CD4-positive, alpha-beta T cell treated with Interleukin-17A for 4 hours (primary cell): ENCODE results near the gene CCDC9B.

Experiments used
- DNase-seq: peaks from one replicate; pipeline ENCODE4 v3.0.0-alpha.2; 2020; ENCODE audit warnings: mixed read lengths

Gene CCDC9B

DNA sequence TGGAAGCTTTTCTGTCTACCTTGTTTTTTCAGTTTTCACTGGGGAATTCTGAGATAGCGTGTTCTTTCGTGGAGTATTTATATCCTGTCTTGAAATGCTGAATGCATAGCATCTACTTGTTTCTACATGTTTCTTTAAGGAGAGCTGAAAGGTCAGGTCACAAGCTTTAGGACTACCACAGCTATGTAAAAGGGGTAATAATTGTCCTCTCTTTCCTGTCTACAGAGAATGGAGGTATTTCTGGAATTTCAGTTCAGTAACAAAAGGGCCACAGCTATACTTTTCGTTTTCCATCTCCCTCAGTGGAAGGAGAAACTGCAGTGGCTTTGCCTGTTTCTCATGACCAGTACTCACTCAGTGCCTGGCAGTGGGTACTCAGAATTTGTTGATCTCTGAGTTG lies 12.6 kb downstream of the CCDC9B start:
- DNase-seq = no peak

DNA sequence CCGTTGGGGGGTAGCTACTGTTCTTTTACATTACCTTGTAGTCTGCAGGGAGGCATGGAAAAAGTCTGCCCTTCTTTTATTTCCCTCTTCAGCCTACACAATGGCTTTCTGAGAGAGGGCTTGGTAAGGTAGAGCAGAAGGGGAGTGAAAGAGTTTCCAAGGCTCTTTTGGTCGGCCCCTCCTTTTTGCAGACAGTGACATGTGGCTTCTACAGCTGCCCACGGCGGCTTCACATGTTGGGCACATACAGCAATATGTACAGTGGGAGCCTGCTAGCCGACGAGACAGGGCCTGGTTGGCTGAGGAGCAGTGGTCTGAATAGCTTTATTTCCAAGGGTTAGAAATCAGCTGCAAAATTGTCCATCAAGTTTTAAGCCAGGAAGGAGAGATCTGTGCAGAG lies 13.3 kb downstream of the CCDC9B start:
- DNase-seq = no peak

DNA sequence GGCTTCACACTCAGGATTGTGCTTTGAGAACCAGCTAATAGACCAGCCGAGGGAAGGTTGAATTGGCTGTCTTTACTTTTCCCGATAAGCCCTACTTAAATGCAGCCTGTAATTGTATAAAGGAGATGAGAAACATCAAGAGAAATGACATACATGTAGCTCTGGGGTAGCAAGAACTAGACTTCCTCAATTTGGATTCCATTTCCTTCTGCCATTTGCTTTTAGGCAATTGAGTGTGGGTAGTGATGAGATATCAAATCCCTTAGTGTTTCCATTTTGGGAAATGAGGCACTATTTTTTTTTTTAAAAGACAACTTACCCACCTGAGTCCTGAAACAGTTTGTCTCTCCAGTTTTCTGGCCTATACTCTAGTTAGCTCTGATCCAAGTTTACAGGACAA lies 15.0 kb downstream of the CCDC9B start:
- no peak for DNase-seq

DNA sequence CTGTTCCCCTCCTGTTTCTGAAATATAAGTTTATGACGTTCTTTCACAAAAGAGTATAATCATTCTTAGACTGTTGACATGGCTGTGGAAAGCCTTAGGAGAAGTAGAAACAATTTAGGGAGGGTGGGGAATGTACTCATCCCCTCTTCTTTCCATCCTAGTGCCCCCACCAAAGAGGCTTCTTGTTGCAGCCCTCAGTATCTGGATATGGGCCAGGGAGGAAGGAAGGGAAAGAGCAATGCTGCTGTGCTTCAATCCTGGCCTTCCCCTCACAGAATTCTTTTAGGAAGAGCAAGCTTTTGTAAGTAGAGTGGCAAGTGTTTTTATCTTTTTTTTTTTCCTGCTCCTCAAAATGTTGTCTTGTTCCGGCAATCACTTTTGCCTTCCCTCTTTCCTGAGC lies 15.6 kb downstream of the CCDC9B start:
- no peak for DNase-seq

DNA sequence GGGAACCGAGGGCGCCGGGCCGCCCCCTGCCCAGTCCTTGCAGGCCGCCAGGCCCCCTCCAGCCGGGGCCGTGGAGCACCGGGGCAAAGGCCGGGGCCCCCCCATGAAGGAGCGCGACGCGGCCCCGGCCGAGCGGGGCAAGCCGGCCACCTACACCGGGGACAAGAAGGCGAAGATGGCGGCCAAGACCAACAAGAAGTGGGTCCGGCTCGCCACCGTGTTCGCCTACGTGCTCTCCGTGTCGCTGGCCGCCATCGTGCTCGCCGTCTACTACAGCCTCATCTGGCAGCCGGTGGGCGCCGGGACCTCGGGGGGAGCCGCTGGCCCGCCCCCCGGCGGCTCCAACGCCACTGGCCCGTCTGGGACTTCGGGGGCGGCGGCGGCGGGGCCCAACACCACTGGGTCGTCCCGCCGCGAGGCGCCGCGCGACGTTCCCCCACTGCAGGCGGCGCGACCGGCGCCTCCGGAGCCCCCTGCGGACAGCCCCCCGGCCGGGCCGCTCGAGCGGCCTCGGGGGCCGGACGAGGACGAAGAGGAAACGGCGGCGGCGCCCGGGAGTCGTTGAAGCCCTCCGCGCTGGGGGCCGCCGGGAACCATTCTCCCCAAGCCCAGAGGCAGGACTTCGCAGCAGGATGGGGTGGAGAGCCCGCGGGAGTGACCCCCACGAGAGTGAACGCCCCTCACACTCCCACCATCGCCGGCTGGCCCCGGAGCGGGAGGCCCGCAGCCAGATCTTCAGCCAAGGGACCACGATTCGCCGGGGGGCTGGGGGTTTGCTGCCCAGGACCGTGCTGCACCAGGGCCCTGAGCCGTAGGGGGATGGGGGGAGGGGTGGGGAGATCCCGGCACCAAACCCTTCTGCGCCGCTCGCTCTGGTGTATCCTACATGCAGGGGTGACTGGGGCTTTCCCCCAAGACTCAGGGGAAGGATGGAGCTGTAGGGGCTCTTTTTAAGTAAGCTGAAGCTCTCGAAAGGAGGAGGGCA lies 16.5 kb downstream of the CCDC9B start:
- peak; percentile 40 for DNase-seq

DNA sequence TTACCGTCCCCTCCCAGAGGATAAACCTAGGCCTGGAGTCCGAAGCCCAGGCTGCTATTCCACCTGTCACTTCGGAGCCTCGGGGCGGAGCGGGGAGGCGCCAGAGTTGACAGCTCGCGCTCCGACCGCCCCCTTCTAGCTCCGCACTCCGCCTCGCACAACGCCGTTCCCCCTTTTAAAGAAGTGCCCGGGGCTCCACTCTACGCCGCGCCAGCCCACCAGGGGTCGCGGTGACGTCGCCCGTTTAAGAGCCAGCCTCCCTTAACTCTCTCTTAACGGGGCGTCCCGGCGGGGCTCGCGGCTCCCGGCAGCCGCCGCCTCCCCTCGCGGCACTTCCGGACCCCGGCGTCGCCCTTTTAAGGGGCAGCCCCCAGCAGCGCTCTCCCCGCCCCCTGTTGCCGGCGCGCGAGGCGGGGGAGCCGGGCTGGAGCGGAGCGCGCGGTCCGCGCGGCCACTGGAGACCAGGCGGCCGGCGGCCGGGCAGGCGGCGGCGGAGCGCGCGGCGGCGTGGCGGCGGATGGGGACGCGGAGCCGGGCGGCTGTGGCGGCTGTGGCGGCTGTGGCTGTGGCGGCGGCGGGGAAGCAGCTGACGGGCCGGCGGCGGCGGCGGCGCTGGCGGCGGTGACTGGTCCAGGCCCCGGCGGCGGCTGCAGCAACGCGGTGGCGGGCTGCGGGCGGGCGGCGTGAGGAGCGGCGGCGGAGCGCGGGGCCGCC lies 17.3 kb downstream of the CCDC9B start, which contains the start of gene INAFM2:
TSS of gene INAFM2 (plus strand) at position 454 of the 714 bp plus-strand sequence. CDS start 364 bp downstream, outside the sequence.
- peak; percentile 93 for DNase-seq

DNA sequence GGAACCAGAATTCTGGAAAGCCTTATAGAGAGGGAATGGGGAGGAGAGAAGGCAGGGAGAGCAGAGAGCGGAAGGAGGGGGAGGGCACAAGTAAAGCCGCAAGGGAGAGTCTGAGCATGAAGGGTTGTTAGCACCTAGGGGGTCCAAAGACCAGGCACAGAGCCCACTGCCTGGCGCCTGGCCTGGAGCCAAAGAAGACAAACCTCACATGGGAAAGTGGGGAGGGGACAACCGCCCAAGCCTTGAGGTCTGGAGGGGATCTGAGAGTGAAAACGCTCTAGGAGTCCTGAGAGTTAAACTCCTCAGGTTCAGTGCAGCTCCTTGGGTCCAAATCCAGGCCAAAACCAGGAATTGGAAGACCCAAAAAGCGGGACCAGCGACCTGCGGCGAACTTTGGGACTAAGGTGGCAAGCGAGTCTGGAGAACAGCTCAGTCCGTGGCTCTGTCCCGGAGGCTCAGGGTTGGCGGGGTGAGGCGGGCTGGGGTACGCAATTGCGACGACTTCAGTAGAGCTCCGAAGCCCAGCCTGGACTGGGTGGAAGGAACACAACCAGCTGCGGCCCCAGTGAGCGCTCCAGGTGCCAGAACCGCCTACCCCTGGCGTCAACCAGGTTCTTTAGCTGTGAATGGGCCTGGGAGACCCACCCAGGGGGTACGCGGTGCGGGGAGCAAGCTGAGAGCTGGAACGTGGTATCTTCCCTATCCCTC lies 18.1 kb downstream of the CCDC9B start:
- no peak for DNase-seq

DNA sequence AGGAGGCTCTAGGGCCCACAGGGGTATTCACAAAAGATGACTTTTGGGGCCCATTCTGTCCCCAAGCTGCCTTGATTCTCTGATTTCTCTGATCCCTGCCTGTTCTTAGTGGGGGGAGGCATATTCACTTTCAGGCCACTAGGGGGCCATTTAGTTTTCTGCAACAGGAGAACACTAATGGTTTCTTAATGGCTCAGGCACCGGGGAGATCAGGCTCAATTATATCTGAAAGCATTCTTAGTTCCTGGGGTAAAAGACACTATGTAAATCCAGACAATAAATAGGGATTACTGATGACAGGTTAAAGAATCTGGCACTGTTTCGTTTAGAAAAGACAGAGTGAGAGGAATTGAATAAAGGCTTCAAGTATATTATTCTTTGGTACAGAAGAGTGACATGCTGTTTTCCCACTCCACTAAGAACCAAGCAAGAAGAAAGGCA lies 19.8 kb downstream of the CCDC9B start:
- DNase-seq = peak; percentile 68

DNA sequence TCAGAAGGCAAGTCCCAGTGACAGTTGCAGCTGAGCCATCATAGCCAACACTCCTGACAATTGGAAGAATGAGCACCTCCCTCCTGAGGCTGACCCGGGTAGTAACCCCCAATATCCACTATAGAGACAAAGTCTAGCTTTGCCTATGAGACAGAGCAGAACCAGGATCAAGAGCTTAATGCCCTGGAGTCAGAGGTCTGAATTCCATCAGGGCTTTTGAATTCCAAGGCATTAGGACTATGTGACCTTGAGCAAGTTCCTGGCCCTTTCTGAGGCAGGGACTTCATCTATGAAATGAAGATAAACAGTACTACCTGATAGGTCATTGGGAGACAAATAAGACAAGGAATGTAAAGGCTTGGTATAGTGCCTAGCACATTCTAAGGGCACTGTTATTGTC lies 20.3 kb downstream of the CCDC9B start:
- DNase-seq = no peak

DNA sequence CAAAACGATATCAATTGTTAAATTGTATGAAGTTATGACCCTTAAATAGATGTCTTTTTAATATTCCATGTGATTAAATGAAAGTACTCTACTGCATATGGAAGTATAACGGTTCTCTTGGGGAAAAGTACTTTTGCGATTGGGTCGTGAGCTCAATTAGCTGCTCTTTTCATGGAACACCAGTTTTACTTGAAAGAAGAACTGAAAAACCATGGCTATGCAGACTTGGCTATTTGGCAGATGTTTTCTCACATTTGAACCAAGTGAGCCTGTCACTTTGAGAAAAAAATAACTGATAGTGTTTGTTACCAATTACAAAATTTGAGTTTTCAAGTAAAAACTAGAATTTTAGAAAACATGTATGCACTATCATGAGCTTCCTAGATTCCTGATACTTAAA lies 23.2 kb downstream of the CCDC9B start:
- no peak for DNase-seq

DNA sequence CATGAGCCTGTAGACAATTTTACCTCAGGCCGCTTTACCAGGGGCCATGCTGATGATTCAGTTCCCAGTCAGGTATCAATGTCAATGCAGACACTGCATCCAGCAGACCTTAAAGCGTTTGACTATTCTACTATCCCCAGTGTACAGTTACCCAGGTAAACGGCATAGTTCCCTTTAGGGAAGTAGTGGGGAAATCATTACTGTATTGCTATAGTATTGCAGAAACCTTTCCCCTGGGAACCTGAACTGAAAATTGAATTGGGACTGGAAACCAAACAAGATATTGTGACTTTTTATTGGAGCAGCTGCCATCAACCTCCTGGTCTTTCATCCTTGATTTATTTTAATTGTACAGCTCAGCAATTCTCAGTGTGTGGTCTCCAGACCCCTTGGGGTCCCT lies 23.8 kb downstream of the CCDC9B start:
- no peak for DNase-seq

DNA sequence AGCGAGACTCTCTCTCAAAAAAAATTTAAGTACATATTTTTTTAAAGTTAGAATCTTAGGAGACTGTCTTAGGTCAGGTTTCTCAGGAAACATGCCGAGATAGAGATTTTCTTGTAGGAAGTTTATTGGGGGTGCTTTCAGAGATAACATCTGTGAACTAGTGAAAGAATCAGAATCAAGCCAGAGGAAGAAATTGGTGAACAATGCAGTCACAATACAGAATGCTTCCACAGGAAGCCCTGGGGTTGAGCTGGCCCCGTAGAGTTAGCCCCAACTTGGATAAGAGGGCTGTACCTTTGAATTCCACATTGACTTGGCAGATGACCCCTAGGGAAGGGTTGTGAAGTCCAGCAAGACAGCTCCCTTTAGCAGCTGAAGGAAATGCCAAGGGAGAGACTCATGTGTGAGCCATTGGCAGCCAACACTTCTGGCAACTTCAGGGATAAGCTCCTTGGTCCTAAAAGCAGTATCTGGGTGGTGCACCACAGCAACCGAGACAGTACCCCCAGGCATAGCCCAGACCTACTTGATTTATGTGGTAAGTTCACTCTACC lies 25.9 kb downstream of the CCDC9B start:
- no peak for DNase-seq

DNA sequence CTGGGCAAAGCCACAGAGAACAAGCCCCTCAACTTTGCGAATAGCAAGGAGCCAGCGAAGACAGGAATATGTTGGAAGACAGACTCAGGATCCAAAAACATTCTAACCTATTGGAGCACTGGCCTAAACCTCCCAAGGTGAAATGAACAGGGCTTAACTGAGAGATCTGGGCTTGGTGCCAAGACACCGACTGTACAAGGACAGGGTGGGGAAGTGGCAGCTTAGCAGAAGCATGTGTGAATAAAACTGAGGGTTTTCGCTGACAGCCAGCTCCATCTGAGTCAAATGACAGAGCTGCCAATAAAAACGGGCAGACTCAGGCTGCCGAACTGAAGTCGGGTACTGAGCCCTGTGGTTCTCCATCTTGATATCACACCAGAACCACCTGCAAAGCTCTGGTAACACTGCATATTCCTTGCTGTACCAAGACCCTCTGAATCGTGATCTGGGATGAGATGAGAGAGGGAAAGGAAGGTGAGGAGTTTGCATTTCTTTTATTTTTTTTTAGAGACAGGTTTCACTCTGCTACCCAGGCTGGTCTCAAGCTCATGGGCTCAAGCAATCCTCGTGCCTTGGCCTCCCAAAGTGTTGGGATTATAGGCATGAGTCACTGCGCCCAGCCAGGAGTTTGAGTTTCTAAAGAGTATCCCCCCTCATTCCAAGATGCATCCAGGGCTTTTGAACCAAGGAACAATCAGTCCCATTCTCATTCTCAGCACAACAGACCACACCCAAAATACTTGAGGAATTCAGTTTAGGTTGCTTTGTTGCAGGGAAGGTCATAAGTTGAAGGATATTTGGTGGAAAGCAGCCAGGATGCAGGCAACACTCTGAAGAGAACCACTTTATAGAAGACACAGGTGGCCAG lies 27.0 kb downstream of the CCDC9B start:
- DNase-seq = peak; percentile 72

DNA sequence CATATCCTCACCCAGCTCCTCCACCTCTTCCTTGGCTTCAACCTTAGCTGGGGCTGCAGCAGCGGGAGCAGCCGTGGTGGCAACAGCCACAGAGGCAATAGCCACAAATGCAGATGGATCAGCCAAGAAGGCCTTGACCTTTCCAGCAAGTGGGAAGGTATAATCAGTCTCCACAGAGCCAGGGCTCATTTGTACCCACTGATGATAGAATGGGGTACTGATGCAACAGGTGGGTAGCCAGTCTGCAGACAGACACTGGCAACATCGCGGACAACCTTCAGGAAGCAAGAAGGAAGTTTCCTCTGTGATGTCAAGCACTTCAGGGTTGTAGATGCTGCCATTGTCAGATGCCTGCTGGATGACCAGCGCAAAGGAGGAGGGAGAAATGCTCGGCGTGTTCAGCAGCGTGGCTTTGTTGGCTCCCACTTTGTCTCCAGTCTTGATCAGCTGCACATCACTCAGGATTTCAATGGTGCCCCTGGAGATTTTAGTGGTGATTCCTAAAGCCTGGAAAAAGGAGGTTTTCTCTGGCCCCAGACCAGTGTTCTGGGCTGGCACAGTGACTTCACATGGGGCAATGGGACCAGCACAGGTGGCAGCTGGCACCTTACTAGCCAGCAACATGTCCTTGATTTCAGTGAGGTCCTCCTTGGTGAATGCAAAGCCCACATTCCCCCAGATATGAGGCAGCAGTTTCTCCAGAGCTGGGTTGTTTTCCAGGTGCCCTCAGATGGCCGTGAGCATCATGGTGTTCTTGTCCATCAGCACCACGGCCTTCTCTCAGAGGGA lies 28.2 kb downstream of the CCDC9B start:
- DNase-seq = no peak

DNA sequence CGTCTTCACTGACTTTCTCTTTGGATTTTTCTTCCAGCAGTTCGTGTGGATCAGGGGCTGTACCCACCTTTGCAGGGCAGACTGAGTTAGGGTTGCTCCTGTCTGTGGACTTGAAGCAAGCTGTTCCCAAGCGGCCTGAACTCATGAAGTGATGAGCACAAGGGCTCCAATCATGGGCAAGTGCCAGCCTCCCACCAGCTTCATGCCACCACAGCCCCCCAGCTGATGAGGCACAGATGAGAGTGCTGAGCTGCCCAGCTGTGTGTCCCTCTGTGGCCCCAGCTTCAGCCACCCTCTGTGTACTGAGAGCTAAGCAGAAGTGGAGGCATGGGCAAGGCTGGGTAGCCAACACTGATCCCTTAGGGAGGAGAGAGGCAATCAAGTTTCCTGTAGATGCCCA lies 29.7 kb downstream of the CCDC9B start:
- no peak for DNase-seq

DNA sequence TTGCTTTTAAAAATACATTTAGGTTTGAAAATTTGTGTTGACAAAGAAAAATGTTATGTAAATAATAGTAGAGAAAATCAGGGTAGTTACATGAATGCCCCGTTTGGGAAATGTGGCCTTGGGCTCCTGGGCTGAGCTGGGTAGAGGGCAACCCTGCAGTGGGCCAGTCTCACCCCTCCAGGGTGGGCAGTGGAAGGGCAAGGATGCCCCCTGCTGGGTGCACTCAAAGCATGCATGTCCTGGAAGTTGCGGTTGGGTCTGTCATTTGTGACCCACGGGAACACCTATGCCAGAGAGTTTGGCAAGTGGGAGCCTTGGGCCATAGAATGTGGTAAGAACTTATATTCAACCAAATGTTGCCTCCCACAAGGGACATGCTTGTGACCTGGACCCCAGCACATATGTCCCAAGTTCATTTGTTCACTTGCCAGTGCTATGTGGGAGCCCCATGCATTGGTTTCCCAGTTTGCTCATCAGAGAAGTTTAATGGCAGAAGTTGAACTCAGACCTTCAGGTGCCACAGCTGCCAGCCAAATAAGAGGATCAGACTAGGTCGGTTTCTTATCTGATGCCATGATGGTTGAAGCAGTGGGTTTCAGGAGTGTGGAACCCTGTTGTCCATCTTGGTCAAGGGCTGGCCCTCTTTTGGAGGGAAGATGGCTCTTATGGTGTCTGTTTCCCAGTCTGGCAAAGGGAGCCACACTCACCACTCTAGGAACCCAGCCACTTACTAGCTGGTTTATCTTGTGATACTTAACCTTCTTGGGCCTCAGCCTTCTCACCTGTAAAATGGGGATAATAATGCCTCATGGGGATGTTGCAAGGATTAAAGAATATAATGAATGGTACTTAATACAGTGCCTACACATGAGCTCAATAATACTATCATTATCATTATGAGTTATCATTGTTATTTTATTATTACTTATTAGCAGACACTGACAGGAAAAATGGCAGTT lies 30.5 kb downstream of the CCDC9B start:
- DNase-seq = peak; percentile 79

DNA sequence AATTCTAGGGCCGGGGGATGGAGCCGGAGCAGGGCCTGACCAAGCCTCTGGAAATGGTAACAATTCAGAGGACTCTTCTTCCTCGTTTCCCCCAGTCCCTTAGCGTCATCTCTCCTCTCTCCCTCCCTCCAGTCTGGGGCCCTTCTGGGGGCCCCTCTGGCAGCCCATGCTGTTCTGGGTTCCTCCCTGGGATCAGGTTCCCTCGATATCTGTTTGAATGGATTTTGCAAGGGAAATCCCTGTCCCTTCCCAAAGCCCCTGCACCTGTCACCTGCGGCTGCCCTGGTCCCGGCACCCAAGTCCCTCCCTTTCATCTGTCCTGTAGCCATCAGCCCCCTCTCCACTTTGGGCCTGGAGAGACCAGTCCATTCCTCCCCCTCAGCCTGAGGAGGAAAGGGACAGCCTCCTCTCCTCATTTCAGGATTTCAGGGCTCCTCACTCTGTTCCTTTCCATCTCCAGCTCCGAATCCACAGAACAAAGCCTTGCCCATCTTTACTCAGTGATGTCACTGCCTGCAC lies 31.3 kb downstream of the CCDC9B start:
- DNase-seq = no peak

DNA sequence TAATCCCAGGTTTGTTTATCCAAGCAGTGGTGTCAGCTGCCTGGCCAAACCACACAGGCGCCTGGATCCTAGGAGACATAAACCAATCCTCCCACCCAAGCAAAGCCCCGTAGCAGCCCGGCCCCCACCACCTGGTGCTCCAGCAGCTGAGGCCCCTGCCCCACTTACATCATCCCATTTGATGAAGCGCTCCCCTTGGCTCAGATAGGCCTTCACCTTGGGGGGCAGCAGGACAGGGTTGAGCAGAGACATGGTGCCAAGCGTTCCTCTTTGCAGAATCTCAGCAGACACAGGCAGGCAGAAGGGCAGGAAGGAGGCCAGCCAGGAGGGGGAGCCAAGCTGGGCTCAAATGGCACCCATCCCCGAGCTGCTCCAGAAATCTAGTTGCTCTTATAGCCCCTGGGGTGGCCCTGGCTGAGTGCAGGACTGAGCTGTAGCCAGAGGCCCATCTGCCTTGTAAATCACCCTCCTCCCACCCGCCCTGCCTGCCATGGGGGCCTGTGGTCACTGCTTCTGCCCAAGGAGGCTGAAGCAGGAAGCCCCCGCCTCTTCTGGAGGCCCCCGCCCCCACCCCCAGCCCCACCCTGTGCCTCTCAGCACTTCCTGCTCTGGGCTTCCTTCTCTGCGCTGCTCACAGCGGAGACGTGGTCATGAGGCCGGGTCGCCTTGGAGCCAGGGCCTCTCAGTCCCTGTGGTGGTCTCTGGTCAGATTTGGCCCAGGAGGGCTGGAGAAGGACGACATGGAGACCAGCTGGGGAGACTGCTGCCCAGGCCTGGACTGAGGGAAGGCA lies 33.1 kb downstream of the CCDC9B start, which contains the start of gene PLCB2:
TSS of gene PLCB2 (minus strand) at position 515 of the 791 bp plus-strand sequence. CDS start at position 252, 263 bp downstream.
- DNase-seq = peak; percentile 78
